CD4-positive, alpha-beta T cell treated with Interferon alpha-2 for 1 hour (primary cell): Measurements from ENCODE around the gene KCNT1.
"Not testable (repeated sequence)": the region's sequence is repeated elsewhere in the genome, so short reads cannot be mapped to it uniquely, and the experiment has no call there.

Experiments used
- DNase-seq, 2 donors: peaks; one replicate each; pipeline ENCODE4 v3.0.0-alpha.2; 2020 to 2022

The KCNT1 gene

GRCh38 chr9:135701959-135702721 is at the start of gene KCNT1:
Gene KCNT1 (plus strand): TSS chr9:135702185. CDS start chr9:135702259, 74 bp downstream.
- peak; percentile 18 to 50 for DNase-seq

- DNase-seq, result no peak
Observed at GRCh38 chr9:135655317-135655716, 46.7 kb upstream of the KCNT1 start.

GRCh38 chr9:135657416-135657815 is 44.6 kb upstream of the KCNT1 start:
- no peak for DNase-seq

- DNase-seq, result no peak
Observed at GRCh38 chr9:135659252-135659651, 42.7 kb upstream of the KCNT1 start.

GRCh38 chr9:135660407-135660806 is 41.6 kb upstream of the KCNT1 start:
- no peak for DNase-seq

GRCh38 chr9:135661816-135662560 is 40.0 kb upstream of the KCNT1 start:
- DNase-seq, result no peak

- no peak for DNase-seq
Observed at GRCh38 chr9:135662758-135663450, 39.1 kb upstream of the KCNT1 start, which contains the start of gene LCN9. Gene LCN9 (plus strand): TSS chr9:135663309. CDS start chr9:135663322, 13 bp downstream.

GRCh38 chr9:135663451-135663770 is 38.6 kb upstream of the KCNT1 start:
- no peak for DNase-seq

GRCh38 chr9:135663857-135664256 is 38.1 kb upstream of the KCNT1 start:
- no peak for DNase-seq

GRCh38 chr9:135664266-135664665 is 37.7 kb upstream of the KCNT1 start:
- DNase-seq, result no peak

GRCh38 chr9:135664801-135665794 is 36.9 kb upstream of the KCNT1 start:
- no peak for DNase-seq

- DNase-seq, result no peak
Observed at GRCh38 chr9:135665795-135666189, 36.2 kb upstream of the KCNT1 start.

GRCh38 chr9:135666534-135667462 is 35.2 kb upstream of the KCNT1 start:
- DNase-seq, result no peak

- no peak for DNase-seq
Observed at GRCh38 chr9:135667463-135668001, 34.5 kb upstream of the KCNT1 start.

GRCh38 chr9:135669018-135669417 is 33.0 kb upstream of the KCNT1 start:
- not testable (repeated sequence) for DNase-seq

- DNase-seq, result no peak
Observed at GRCh38 chr9:135669616-135670285, 32.2 kb upstream of the KCNT1 start.

- DNase-seq, result no peak
Observed at GRCh38 chr9:135670721-135671590, 31.0 kb upstream of the KCNT1 start.

GRCh38 chr9:135671591-135672041 is 30.4 kb upstream of the KCNT1 start:
- no peak for DNase-seq

GRCh38 chr9:135672786-135673185 is 29.2 kb upstream of the KCNT1 start:
- DNase-seq, result not testable (repeated sequence)
